IgD-negative memory B cell (primary cell): ENCODE results near the gene MIB1. TPM values are rescaled to one million over a fixed set of nuclear protein-coding genes. Genes with fewer than 3 reads are reported as not detected.
A peak's percentile ranks its signal among the peaks of the same experiment; 100 is the strongest.
"Not testable (repeated sequence)": the region's sequence is repeated elsewhere in the genome, so short reads cannot be mapped to it uniquely, and the experiment has no call there.

Source experiments
- H3K27ac Mint-ChIP-seq, 3 donors: one replicate each; pipeline ENCODE4 v1.8.0; 2020 to 2022; ENCODE audit warnings: mild to moderate bottlenecking in 3 of 3, mixed read lengths in 3 of 3, moderate library complexity in 1 of 3
- H3K27me3 Mint-ChIP-seq: one replicate; pipeline ENCODE4 v1.8.0; 2021; ENCODE audit warnings: mixed read lengths
- H3K36me3 Mint-ChIP-seq: one replicate; pipeline ENCODE4 v1.8.0; 2020; ENCODE audit warnings: mild to moderate bottlenecking, mixed read lengths
- H3K4me1 Mint-ChIP-seq, 3 donors: one replicate each; pipeline ENCODE4 v1.8.0; 2020 to 2022; ENCODE audit warnings: mixed read lengths in 3 of 3, mild to moderate bottlenecking in 1 of 3
- H3K4me3 Mint-ChIP-seq, 4 donors: one replicate each; pipeline ENCODE4 v1.8.0; 2020 to 2022; ENCODE audit warnings: mild to moderate bottlenecking in 4 of 4, mixed read lengths in 4 of 4, moderate library complexity in 3 of 4
- H3K9me3 Mint-ChIP-seq, 3 donors: one replicate each; pipeline ENCODE4 v1.8.0; 2020 to 2021; ENCODE audit warnings: mixed read lengths in 3 of 3, mild to moderate bottlenecking in 1 of 3
- polyA plus RNA-seq: library from polyadenylated mRNA; unstranded; fragments of 300-500 nt; fragmentation: Illumina TruSeq; gene quantifications from one replicate; pipeline ENCODE4 v1.2.3, GENCODE V29; 2021

Gene MIB1
- polyA plus RNA-seq, 1 donor from 2014 or later, result 2.2 TPM

- Mint-ChIP-seq H3K4me3 (no peak overlapping the region), H3K27me3 (no peaks in the 10 kb centered on the region), H3K9me3 (peaks cover 0 to 2% (median 0%) of the 10 kb centered on the region in 3 donors), H3K36me3 (peaks cover 2% of the 10 kb centered on the region), H3K27ac (peak overlapping the region in 1 of 3 donors; percentile 31), H3K4me1 (peaks cover 9 to 15% (median 11%) of the 10 kb centered on the region in 3 donors)
Measured at GRCh38 chr18:21735452-21736015, 5.1 kb upstream of the MIB1 start.

- Mint-ChIP-seq H3K4me3 (peak overlapping the region in 1 of 4 donors; percentile 92), H3K27ac (peak overlapping the region in 1 of 3 donors; percentile 22)
Measured at GRCh38 chr18:21736926-21737325, 3.7 kb upstream of the MIB1 start.

GRCh38 chr18:21739604-21740537 lies 721 bp upstream of the MIB1 start:
- H3K4me3 Mint-ChIP-seq, result peak overlapping the region; percentile 92 to 99 (median 98)
- peaks cover 2% of the 10 kb centered on the region for H3K36me3 Mint-ChIP-seq
- H3K9me3 Mint-ChIP-seq, result peaks cover 0 to 2% (median 0%) of the 10 kb centered on the region in 3 donors
- H3K27me3 Mint-ChIP-seq, result no peaks in the 10 kb centered on the region
- H3K4me1 Mint-ChIP-seq, result peaks cover 19 to 35% (median 30%) of the 10 kb centered on the region in 3 donors
- peak overlapping the region; percentile 87 to 95 (median 87) for H3K27ac Mint-ChIP-seq

More at GRCh38 chr18:21736926-21737325, 3.7 kb upstream of the MIB1 start:
- not testable (repeated sequence) for H3K9me3 Mint-ChIP-seq, H3K36me3 Mint-ChIP-seq, H3K27me3 Mint-ChIP-seq
- peaks cover 10 to 15% (median 11%) of the 10 kb centered on the region in 3 donors for H3K4me1 Mint-ChIP-seq

GRCh38 chr18:21741312-21741561 lies 645 bp downstream of the MIB1 start:
- H3K27ac Mint-ChIP-seq, result peak overlapping the region in 1 of 3 donors; percentile 63
- H3K4me1 Mint-ChIP-seq, result peaks cover 20 to 42% (median 32%) of the 10 kb centered on the region in 3 donors
- H3K36me3 Mint-ChIP-seq, result peaks cover 1% of the 10 kb centered on the region
- H3K4me3 Mint-ChIP-seq, result peak overlapping the region in 3 of 4 donors; percentile 84 to 96 (median 91)
- peaks cover 0 to 2% (median 0%) of the 10 kb centered on the region in 3 donors for H3K9me3 Mint-ChIP-seq
- no peaks in the 10 kb centered on the region for H3K27me3 Mint-ChIP-seq

- H3K27me3 Mint-ChIP-seq, result no peaks in the 10 kb centered on the region
- peak overlapping the region; percentile 84 to 96 (median 90) for H3K4me3 Mint-ChIP-seq
- H3K9me3 Mint-ChIP-seq, result no peaks in the 10 kb centered on the region
- H3K4me1 Mint-ChIP-seq, result peaks cover 24 to 46% (median 35%) of the 10 kb centered on the region in 3 donors
- H3K36me3 Mint-ChIP-seq, result no peaks in the 10 kb centered on the region
- H3K27ac Mint-ChIP-seq, result peak overlapping the region; percentile 63 to 92 (median 67)
Measured at GRCh38 chr18:21741562-21742314, 1.1 kb downstream of the MIB1 start.

GRCh38 chr18:21742315-21742687 lies 1.7 kb downstream of the MIB1 start:
- peak overlapping the region; percentile 84 to 96 (median 90) for H3K4me3 Mint-ChIP-seq

GRCh38 chr18:21743166-21743832 lies 2.7 kb downstream of the MIB1 start:
- H3K9me3 Mint-ChIP-seq, result no peaks in the 10 kb centered on the region
- H3K36me3 Mint-ChIP-seq, result no peaks in the 10 kb centered on the region
- H3K27me3 Mint-ChIP-seq, result no peaks in the 10 kb centered on the region
- H3K4me3 Mint-ChIP-seq, result peak overlapping the region in 3 of 4 donors; percentile 2 to 96 (median 48)
- H3K4me1 Mint-ChIP-seq, result peaks cover 33 to 55% (median 42%) of the 10 kb centered on the region in 3 donors
- H3K27ac Mint-ChIP-seq, result peak overlapping the region in 1 of 3 donors; percentile 92

More at GRCh38 chr18:21742315-21742687, 1.7 kb downstream of the MIB1 start:
- H3K27me3 Mint-ChIP-seq, result no peaks in the 10 kb centered on the region
- H3K36me3 Mint-ChIP-seq, result no peaks in the 10 kb centered on the region
- H3K27ac Mint-ChIP-seq, result peak overlapping the region in 2 of 3 donors; percentile 67 to 92
- no peaks in the 10 kb centered on the region for H3K9me3 Mint-ChIP-seq
- peaks cover 26 to 49% (median 38%) of the 10 kb centered on the region in 3 donors for H3K4me1 Mint-ChIP-seq

- no peaks in the 10 kb centered on the region for H3K9me3 Mint-ChIP-seq
- no peaks in the 10 kb centered on the region for H3K36me3 Mint-ChIP-seq
- peak overlapping the region in 1 of 4 donors; percentile 64 for H3K4me3 Mint-ChIP-seq
- peaks cover 29 to 43% (median 35%) of the 10 kb centered on the region in 3 donors for H3K4me1 Mint-ChIP-seq
- H3K27ac Mint-ChIP-seq, result no peak overlapping the region
- H3K27me3 Mint-ChIP-seq, result no peaks in the 10 kb centered on the region
Measured at GRCh38 chr18:21745231-21745630, 4.6 kb downstream of the MIB1 start.

- peaks cover 26 to 42% (median 34%) of the 10 kb centered on the region in 3 donors for H3K4me1 Mint-ChIP-seq
- H3K4me3 Mint-ChIP-seq, result no peak overlapping the region
- H3K9me3 Mint-ChIP-seq, result no peaks in the 10 kb centered on the region
- H3K27ac Mint-ChIP-seq, result no peak overlapping the region
- H3K27me3 Mint-ChIP-seq, result no peaks in the 10 kb centered on the region
- H3K36me3 Mint-ChIP-seq, result no peaks in the 10 kb centered on the region
Measured at GRCh38 chr18:21747268-21747667, 6.7 kb downstream of the MIB1 start.

- H3K27me3 Mint-ChIP-seq, result no peaks in the 10 kb centered on the region
- H3K4me1 Mint-ChIP-seq, result peaks cover 26 to 37% (median 30%) of the 10 kb centered on the region in 3 donors
- no peaks in the 10 kb centered on the region for H3K9me3 Mint-ChIP-seq
- no peaks in the 10 kb centered on the region for H3K36me3 Mint-ChIP-seq
- H3K4me3 Mint-ChIP-seq, result no peak overlapping the region
- no peak overlapping the region for H3K27ac Mint-ChIP-seq
Measured at GRCh38 chr18:21747764-21748693, 7.4 kb downstream of the MIB1 start.

GRCh38 chr18:21757833-21758232 lies 17.2 kb downstream of the MIB1 start:
- H3K4me1 Mint-ChIP-seq, result peaks cover 9 to 16% (median 13%) of the 10 kb centered on the region in 3 donors
- H3K27ac Mint-ChIP-seq, result no peak overlapping the region

GRCh38 chr18:21759836-21760235 lies 19.2 kb downstream of the MIB1 start:
- Mint-ChIP-seq H3K4me1 (peaks cover 14 to 16% (median 16%) of the 10 kb centered on the region in 3 donors), H3K27me3 (no peaks in the 10 kb centered on the region), H3K9me3 (no peaks in the 10 kb centered on the region), H3K36me3 (no peaks in the 10 kb centered on the region), H3K27ac (no peak overlapping the region), H3K4me3 (no peak overlapping the region)

More at GRCh38 chr18:21757833-21758232, 17.2 kb downstream of the MIB1 start:
- no peaks in the 10 kb centered on the region for H3K27me3 Mint-ChIP-seq
- no peaks in the 10 kb centered on the region for H3K36me3 Mint-ChIP-seq
- no peaks in the 10 kb centered on the region for H3K9me3 Mint-ChIP-seq
- no peak overlapping the region for H3K4me3 Mint-ChIP-seq

GRCh38 chr18:21760321-21760720 lies 19.7 kb downstream of the MIB1 start:
- Mint-ChIP-seq H3K27ac (no peak overlapping the region), H3K27me3 (no peaks in the 10 kb centered on the region), H3K4me3 (no peak overlapping the region), H3K9me3 (no peaks in the 10 kb centered on the region), H3K4me1 (peaks cover 14 to 16% (median 16%) of the 10 kb centered on the region in 3 donors), H3K36me3 (no peaks in the 10 kb centered on the region)
